Skin epidermis (tissue), 12 donors: ENCODE data around the gene TESMIN.
A peak's percentile ranks its signal among the peaks of the same experiment; 100 is the strongest.

Experiments used
- H3K27ac ChIP-seq, 21 experiments: fragments of 200-600 bp; sonication (generic) in 11 of 21; one replicate each; pipeline ENCODE4 v1.5.0; 2020; ENCODE audit warnings: mild to moderate bottlenecking in 3 of 21, inconsistent platforms in 2 of 21, moderate library complexity in 2 of 21
- H3K4me3 ChIP-seq, 7 experiments: fragments of 200-600 bp; sonication (generic) in 2 of 7; one replicate each; pipeline ENCODE4 v1.5.0; 2020; ENCODE audit warnings: inconsistent platforms in 2 of 7, mild to moderate bottlenecking in 2 of 7, moderate library complexity in 1 of 7

The TESMIN gene

DNA sequence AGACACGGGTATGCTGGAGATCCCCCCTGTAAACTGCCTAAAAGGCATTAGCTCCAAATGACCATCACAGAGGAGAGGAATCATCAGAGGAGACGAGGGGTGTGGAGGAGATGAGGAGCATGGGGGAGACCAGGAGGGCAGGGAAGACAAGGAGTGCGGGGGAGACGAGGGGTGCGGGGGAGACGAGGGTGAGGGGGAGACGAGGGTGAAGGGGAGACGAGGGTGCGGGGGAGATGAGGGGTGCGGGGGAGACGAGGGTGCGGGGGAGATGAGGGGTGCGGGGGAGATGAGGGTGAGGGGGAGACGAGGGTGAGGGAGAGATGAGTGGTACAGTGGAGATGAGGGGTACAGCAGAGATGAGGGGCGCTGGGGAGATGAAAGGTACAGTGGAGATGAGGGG lies 84.5 kb downstream of the TESMIN start:
- no peak overlapping the region for H3K27ac ChIP-seq
- H3K4me3 ChIP-seq: no peak overlapping the region

DNA sequence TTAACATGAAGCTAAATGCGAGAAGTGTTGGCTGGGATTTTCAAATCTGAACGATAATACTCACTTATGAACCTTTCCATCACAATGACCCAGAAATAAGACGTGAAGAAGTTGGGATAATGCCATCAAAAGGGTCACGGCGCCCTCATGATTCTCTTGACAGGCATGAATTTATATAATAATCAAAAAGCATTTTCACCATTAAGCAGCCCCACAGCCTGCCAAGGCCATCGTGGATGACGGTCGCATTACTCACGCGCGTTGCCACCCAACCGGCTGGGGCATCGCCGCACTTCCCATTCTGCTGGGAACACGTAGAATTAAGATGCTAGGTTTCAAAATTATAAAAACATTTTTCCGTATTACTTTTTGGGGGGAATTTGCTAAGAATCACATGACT lies 85.9 kb downstream of the TESMIN start:
- Histone ChIP-seq H3K27ac (no peak overlapping the region), H3K4me3 (no peak overlapping the region)

- no peak overlapping the region for H3K27ac ChIP-seq
- H3K4me3 ChIP-seq: no peak overlapping the region
Observed at GRCh38 chr11:68664906-68665305, 86.4 kb downstream of the TESMIN start.

- no peak overlapping the region for H3K27ac ChIP-seq
Observed at GRCh38 chr11:68664141-68664540, 87.2 kb downstream of the TESMIN start.

DNA sequence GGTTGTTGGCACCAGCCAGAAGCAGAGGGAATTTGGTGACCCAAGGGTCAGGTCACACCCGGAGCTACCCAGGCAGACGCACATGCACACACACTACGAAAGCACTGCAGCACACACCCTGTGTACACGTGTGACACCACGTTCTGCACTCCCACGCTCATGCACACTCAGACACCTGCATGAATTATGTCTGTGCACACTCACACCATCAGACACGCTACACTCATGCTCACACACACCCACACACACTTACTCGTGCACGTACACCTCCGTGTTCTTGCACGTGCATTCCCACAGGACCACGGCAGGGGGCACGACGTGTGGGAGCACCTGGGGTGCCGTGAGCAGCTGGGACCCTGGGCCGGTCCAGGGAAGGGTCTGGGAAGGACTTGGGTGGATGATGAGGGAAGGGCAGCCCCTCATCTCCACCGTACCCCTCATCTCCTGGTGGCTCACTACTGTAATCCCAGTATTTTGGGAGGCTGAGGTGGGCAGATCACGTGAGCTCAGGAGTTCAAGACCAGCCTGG lies 87.8 kb downstream of the TESMIN start:
- Histone ChIP-seq H3K4me3 (no peak overlapping the region), H3K27ac (no peak overlapping the region)

More at GRCh38 chr11:68664141-68664540, 87.2 kb downstream of the TESMIN start:
- no peak overlapping the region for H3K4me3 ChIP-seq

GRCh38 chr11:68661697-68662603 lies 89.4 kb downstream of the TESMIN start:
- no peak overlapping the region for H3K4me3 ChIP-seq
- H3K27ac ChIP-seq: no peak overlapping the region

- Histone ChIP-seq H3K4me3 (no peak overlapping the region), H3K27ac (no peak overlapping the region)
Observed at GRCh38 chr11:68661014-68661413, 90.3 kb downstream of the TESMIN start.

- H3K27ac ChIP-seq: peak overlapping the region in 1 of 21 experiments; percentile 32
- no peak overlapping the region for H3K4me3 ChIP-seq
Observed at GRCh38 chr11:68660066-68660810, 91.1 kb downstream of the TESMIN start.

DNA sequence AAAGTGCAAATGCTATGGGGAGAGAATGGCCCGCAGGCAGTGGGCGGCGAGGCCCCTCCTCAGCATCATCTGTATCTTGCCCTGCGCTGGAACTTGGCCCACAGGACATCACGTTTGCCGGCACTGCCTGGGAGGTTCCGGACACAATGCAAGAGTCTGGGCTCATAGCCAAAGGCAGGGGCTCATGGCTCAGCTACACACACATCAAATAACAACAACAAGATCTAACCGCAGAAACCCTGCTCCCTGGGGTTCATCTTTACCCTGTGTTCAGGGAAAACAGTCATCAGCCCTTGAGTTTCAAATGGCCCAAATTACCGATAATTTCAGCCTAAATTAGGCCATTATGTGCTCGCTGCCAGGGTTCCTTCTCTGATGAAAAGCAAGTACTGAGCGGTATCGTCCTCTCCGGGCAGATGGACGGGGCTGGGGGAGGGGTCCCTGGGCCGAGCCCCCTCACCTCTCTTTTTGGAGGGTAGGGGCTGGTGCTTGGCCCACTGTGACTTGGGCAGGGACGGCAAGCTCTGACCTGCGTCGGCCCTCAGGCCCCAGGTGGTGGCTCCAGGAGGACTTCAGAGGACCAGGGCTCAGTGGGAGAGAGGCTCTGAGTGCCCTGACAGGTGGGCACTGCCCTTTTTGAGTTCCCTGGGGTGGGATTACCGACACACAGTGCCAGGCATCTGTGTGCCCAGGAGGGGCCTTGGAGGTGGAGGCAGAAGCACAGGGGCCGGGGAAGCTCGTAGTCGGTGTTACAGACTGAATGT lies 92.0 kb downstream of the TESMIN start:
- H3K27ac ChIP-seq: peak overlapping the region in 7 of 21 experiments; percentile 5 to 72 (median 29)

GRCh38 chr11:68658661-68659060 lies 92.7 kb downstream of the TESMIN start:
- H3K4me3 ChIP-seq: no peak overlapping the region
- H3K27ac ChIP-seq: peak overlapping the region in 1 of 21 experiments; percentile 17

More for the DNA sequence above, 92.0 kb downstream of the TESMIN start:
- H3K4me3 ChIP-seq: no peak overlapping the region

GRCh38 chr11:68658097-68658496 lies 93.2 kb downstream of the TESMIN start:
- Histone ChIP-seq H3K4me3 (no peak overlapping the region), H3K27ac (no peak overlapping the region)
